Subcutaneous adipose tissue (tissue), 4 donors: Measurements from ENCODE around the gene ZNF641. TPM values are rescaled to one million over a fixed set of nuclear protein-coding genes. Genes with fewer than 3 reads are reported as not detected.

Experiments
- total RNA-seq, 4 donors: library from RNA; depleted of rRNA; stranded (reverse); fragments of >200 nt; gene quantifications; one replicate each; pipeline ENCODE4 v1.1.0, GENCODE V29; 2016
- TF ChIP-seq, protein P1 (sequence below): fragments of 450-650 bp; IDR thresholded peaks from one replicate; pipeline ENCODE4 v1.5.1; 2016; ENCODE audit warnings: low read depth, mild to moderate bottlenecking, control low read depth, antibody characterized with exemption, moderate library complexity

ZNF641 gene
- total RNA-seq, 4 donors from 2014 or later = 17.3 to 26.0 (median 23.2) TPM

DNA sequence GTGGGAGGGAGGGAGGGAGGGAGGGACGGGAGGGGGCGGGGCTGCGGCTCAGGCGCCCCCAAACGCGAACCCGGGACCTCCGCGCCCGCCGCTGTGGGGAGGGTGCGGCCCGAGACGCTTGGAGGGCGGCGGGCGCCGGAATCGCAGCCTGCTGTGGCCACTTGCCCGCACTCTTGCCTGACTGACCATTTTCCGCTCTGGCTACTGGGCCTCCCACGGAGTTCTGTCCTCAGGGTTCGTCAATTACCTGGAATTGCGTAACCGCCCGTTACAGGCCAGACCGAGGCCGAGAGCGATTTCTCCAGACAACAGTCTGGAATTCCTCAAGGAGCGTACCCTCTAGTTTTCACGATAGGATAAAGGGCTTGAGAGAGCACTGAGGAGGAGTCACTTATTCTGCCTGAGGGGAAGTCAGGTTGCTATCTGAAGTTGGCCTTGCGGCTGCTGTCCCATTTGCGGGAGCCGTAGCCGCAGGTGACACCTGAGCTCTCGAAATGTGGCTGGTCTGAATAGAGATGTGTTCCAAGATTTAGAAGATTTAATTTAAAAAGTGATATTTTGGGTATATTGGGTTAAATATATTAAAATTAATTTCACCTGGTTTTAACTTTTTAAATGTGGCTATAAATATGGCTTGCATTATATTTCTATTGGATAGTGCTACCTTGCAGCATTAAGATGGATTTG lies 446 bp upstream of the ZNF641 start:
- TF ChIP-seq, protein P1, sequence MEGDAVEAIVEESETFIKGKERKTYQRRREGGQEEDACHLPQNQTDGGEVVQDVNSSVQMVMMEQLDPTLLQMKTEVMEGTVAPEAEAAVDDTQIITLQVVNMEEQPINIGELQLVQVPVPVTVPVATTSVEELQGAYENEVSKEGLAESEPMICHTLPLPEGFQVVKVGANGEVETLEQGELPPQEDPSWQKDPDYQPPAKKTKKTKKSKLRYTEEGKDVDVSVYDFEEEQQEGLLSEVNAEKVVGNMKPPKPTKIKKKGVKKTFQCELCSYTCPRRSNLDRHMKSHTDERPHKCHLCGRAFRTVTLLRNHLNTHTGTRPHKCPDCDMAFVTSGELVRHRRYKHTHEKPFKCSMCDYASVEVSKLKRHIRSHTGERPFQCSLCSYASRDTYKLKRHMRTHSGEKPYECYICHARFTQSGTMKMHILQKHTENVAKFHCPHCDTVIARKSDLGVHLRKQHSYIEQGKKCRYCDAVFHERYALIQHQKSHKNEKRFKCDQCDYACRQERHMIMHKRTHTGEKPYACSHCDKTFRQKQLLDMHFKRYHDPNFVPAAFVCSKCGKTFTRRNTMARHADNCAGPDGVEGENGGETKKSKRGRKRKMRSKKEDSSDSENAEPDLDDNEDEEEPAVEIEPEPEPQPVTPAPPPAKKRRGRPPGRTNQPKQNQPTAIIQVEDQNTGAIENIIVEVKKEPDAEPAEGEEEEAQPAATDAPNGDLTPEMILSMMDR = no peak

DNA sequence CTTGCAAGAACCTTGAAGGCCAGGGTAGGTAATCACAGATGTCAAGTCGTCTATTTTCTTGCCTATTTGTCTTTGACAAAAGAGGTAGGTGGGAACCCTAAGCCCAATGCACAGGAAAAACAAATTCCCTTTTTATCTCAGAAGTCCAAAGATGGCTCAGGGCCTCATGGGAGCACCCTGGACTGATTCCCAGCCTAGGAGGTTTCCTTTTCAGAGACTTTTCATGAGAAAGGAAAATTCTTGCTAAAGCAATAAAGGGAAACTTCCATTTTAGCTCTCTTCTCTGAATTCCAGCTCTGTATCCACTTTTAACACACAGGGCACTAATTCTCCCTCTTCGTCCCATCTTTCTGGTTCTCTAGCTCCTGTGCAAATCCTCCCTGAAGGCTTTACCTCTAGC lies 1.2 kb downstream of the ZNF641 start:
- TF ChIP-seq, protein P1 = no peak

DNA sequence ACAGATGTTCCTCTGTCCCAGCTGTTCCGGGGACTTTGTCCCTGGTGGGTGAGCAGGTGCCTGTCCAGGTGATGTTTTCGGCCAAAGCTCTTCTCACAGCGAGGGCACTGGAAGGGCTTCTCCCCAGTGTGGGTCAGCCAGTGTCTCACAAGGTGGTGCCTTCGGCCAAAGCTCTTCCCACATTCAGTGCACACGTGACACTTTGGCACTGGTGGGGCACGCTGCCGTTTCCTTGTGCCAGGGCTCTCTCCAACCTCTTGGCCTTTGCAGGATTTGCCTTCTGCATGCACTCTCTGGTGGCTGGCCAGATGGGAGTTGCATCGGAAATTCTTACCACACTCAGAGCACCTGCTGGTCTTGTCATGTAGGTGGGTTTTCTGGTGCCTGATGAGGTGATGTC lies 7.7 kb downstream of the ZNF641 start:
- TF ChIP-seq, protein P1 = no peak

DNA sequence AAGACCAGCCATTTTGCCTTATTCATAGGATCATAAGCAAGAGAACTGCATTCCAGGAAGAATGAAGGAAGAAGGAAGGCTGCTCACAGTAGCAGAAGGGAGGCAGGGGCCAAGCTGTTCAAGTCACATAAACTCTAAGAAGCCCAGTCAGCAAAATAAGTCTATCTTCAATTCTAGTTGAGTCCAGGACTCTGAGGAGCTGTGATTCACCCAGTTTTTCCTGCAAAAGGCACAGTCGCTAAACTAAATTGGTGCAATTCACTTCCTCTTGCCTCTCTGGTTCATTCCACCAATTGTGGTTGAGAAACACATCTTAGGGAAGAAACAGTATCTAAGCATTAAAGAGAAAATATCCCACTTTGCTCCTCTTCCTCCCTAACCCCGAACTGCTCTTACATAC lies 9.8 kb downstream of the ZNF641 start:
- TF ChIP-seq, protein P1 = no peak

DNA sequence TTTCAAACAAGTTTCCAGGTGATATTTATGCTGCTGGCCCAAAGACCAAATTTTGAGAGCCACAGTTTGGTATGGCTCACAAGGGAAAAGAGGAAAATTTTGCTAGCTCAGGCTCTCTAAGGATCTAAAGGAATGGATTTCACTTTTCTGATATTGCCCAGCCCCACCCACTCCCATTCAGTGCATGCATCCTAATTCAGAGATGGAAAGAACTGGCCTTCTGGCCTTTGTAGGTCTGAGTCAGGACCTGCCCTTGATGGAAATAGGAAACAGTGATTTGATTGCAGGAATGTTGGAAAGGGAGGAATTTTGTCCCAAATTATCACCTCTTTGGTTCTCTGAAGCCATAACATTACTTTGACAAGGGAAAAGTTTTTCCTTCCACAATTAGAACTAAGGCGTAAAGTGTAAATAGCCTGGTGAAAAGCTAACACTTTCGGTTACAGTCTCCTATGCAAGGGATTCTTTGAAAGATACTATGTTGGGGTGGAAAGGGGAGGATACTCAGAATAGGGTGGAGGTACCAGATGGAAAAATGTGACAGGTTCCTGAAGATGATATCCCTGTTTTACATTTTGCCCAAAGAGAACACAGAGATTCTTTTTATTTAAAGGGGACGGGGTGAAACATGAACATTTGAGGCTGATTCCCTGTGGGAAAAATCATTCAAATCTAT lies 11.1 kb downstream of the ZNF641 start:
- TF ChIP-seq, protein P1 = no peak

DNA sequence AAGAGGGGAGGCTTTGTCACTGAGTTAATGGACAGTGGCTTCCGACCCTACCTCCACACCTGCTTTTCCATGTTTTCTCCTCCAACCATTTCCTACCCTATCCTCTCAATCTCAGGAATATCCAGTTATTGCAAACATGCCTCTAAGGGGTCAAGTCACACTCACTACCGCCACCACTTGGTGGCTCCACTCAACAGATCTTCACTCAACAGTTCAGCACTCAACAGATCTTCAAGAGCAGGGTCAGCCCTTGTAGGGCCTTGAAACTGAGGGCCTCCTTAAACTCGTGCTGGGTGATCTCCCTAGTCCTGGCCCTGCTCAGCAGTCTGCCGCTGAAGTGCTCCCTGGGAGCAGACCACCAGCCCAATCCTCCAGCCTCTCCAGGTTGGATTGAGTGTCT lies 14.2 kb downstream of the ZNF641 start:
- TF ChIP-seq, protein P1 = no peak

DNA sequence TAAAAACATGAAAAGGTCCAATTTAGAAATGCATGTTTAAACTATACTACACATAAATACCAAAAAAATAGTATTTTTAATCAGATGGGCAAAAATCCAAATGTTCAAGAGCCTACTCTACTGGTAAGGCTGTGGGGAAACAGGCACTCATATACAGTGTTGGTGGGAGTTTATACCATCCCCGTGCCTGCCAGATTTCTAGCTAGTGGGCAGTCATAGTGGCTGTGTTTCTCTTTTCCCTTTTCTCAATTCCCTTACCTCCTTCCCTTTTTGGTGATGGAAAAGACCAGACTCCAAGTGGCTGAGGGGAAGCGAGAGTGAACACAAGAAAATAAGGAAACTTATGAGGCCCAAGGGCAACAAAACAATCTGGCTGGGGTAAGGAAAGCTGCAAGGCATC lies 14.7 kb downstream of the ZNF641 start:
- TF ChIP-seq, protein P1 = no peak
